ENCODE measurements around the gene COBL. TPM values are rescaled to one million over a fixed set of nuclear protein-coding genes. Genes with fewer than 3 reads are reported as not detected.

The COBL gene
- total RNA-seq, 1 experiment from 2014 or later: 52.3 TPM

DNA sequence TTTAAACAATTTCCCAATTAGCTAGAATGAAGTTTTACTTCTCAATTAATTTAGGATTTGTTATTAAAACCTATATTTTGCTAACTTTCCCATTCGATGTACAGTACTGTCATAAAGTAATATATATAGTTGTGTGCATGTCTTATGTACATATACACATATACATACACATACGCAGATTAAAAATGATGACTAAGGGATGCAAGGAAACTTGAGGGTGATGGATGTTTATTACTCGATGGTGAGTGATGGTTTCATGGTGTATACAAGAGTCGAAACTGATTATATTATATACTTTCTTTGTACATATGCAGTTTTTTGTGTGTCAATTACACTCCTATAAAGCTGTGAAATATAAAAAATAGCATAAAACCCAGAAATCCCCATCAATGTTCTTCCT, 248.2 kb downstream of the COBL start:
- TF ChIP-seq, protein P1, sequence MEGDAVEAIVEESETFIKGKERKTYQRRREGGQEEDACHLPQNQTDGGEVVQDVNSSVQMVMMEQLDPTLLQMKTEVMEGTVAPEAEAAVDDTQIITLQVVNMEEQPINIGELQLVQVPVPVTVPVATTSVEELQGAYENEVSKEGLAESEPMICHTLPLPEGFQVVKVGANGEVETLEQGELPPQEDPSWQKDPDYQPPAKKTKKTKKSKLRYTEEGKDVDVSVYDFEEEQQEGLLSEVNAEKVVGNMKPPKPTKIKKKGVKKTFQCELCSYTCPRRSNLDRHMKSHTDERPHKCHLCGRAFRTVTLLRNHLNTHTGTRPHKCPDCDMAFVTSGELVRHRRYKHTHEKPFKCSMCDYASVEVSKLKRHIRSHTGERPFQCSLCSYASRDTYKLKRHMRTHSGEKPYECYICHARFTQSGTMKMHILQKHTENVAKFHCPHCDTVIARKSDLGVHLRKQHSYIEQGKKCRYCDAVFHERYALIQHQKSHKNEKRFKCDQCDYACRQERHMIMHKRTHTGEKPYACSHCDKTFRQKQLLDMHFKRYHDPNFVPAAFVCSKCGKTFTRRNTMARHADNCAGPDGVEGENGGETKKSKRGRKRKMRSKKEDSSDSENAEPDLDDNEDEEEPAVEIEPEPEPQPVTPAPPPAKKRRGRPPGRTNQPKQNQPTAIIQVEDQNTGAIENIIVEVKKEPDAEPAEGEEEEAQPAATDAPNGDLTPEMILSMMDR (conservative IDR thresholded peaks at IDR 0.05): no peak

More for the DNA sequence above, 248.2 kb downstream of the COBL start:
- Mint-ChIP-seq H3K9me3 (no peaks in the 10 kb centered on the region; a peak in 2 of 5 replicates), H3K27ac (no peak overlapping the region), H3K4me3 (no peak overlapping the region), H3K4me1 (peaks cover 6 to 8% of the 10 kb centered on the region in 2 experiments), H3K36me3 (ENCODE audit: insufficient read depth in 1 of 3, low read depth in 3 of 3) (peaks cover 6 to 10% (median 8%) of the 10 kb centered on the region in 3 experiments; a peak in 4 of 7 replicates), H3K27me3 (ENCODE audit: low read depth) (no peaks in the 10 kb centered on the region)
- H2BK12ac ChIP-seq (ENCODE audit: insufficient read length, low read depth, low read length): no peak overlapping the region
- H3K23ac ChIP-seq (ENCODE audit: insufficient read length, low read depth, low read length): no peak overlapping the region
- no peaks in the 10 kb centered on the region for H3K79me2 ChIP-seq (ENCODE audit: insufficient read depth, low read length)
- H3K79me1 ChIP-seq (ENCODE audit: insufficient read depth, low read depth, low read length, poor library complexity, severe bottlenecking): no peaks in the 10 kb centered on the region
- no peak overlapping the region for H2BK120ac ChIP-seq (ENCODE audit: low read depth, low read length, poor library complexity, severe bottlenecking)
- no peak overlapping the region for H3K9ac ChIP-seq (ENCODE audit: extremely low read depth, insufficient read length, low read length)
- no peak overlapping the region for H4K91ac ChIP-seq (ENCODE audit: insufficient read length, low read depth, low read length)
- H3K27me3 ChIP-seq (ENCODE audit: insufficient read depth, low read length): no peaks in the 10 kb centered on the region
- H3T11ph ChIP-seq (ENCODE audit: low read length): no peak overlapping the region
- H2BK15ac ChIP-seq (ENCODE audit: low read depth, low read length): no peak overlapping the region
- H4K5ac ChIP-seq (ENCODE audit: insufficient read length, low read depth, low read length): no peak overlapping the region
- no peak overlapping the region for H2AK5ac ChIP-seq (ENCODE audit: insufficient read length, low read length)
- H3K27ac ChIP-seq (ENCODE audit: insufficient read length, low read depth, low read length): no peak overlapping the region
- DNase-seq: no peak
- H3K23me2 ChIP-seq (ENCODE audit: insufficient read length, low read depth, low read length, poor library complexity, severe bottlenecking): no peaks in the 10 kb centered on the region
- no peak overlapping the region for H3K4me2 ChIP-seq (ENCODE audit: insufficient read depth, insufficient read length, low read length)
- no CpG with 5 or more reads among the region's 4 CpGs for WGBS (ENCODE audit: extremely low coverage, insufficient read length, low lambda C conversion rate)
- no peak overlapping the region for H2AFZ ChIP-seq (ENCODE audit: low read length)
- no peak overlapping the region for H3K14ac ChIP-seq (ENCODE audit: insufficient read depth, low read length)
- no peak overlapping the region for H3K4ac ChIP-seq (ENCODE audit: low read depth, low read length)
- no peak overlapping the region for H3K18ac ChIP-seq (ENCODE audit: insufficient read length, low read depth, low read length)
- H2BK5ac ChIP-seq (ENCODE audit: insufficient read length, low read length): no peak overlapping the region
- H3K56ac ChIP-seq (ENCODE audit: insufficient read length, low read depth, low read length): no peak overlapping the region
- no peaks in the 10 kb centered on the region for H4K20me1 ChIP-seq (ENCODE audit: control insufficient read depth, insufficient read depth, insufficient read length)
- H2BK20ac ChIP-seq (ENCODE audit: low read depth, low read length, poor library complexity, severe bottlenecking): no peak overlapping the region
- no peaks in the 10 kb centered on the region for H3K9me3 ChIP-seq (ENCODE audit: control insufficient read depth, low read depth, low read length)
- no peak overlapping the region for H4K8ac ChIP-seq (replicated peaks; ENCODE audit: insufficient read length, low read depth, low read length)
- H3K4me1 ChIP-seq (ENCODE audit: insufficient read depth, low read length): peaks cover 2% of the 10 kb centered on the region; the same call in 1 of the 2 replicates

All from H9 (cell line).